Rectal smooth muscle tissue (tissue), 1 donor: ENCODE results near the gene NFKBIL1.
"Not testable (repeated sequence)": the region's sequence is repeated elsewhere in the genome, so short reads cannot be mapped to it uniquely, and the experiment has no call there.

Experiments used
- H3K27ac ChIP-seq: one replicate; pipeline ENCODE4 v1.7.0; 2013; ENCODE audit warnings: low read depth, low read length, inconsistent platforms
- H3K27me3 ChIP-seq: one replicate; pipeline ENCODE4 v1.7.0; 2013; ENCODE audit warnings: low read length; ENCODE audit not compliant: control insufficient read depth, insufficient read depth
- H3K36me3 ChIP-seq: one replicate; pipeline ENCODE4 v1.7.0; 2013; ENCODE audit warnings: low read length; ENCODE audit not compliant: control insufficient read depth, insufficient read depth
- H3K4me1 ChIP-seq: one replicate; pipeline ENCODE4 v1.7.0; 2013; ENCODE audit warnings: low read length; ENCODE audit not compliant: control insufficient read depth, insufficient read depth
- H3K4me3 ChIP-seq: one replicate; pipeline ENCODE4 v1.7.0; 2013; ENCODE audit warnings: low read length
- H3K9ac ChIP-seq: one replicate; pipeline ENCODE4 v1.7.0; 2013; ENCODE audit warnings: low read length

Gene NFKBIL1

DNA sequence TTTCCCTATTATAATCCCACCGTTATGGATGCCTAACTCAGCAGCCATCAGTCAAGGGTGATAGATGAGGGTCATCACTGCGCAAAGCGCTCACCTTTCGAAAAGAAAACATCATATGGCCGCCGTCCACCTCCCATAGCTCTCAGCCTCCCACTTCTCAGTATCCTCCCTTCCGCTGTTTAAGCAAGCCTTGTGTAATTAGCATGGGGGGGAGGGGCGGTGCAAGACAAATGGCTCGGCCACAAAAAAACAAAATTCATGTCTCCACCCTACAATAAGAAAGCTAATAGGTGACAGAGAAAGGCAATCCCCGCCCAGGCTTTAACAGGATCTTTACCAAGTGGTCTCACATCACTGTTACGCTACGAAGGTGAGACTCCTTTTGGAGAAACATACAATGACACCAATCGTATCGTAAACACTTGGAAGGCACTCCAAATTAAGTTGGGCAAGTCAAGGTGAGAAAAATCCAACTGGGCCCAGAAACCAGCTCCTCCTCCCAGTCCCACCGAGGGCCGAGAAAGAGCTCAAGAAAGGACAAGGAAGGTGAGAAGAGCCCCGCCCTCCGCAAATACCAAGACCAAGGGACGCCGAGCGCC lies 6.2 kb upstream of the NFKBIL1 start:
- Histone ChIP-seq H3K36me3 (peaks cover 27% of the 10 kb centered on the region), H3K9ac (peak overlapping the region; percentile 88), H3K27me3 (no peaks in the 10 kb centered on the region), H3K4me3 (peak overlapping the region; percentile 93), H3K27ac (peak overlapping the region; percentile 89), H3K4me1 (peaks cover 26% of the 10 kb centered on the region)

DNA sequence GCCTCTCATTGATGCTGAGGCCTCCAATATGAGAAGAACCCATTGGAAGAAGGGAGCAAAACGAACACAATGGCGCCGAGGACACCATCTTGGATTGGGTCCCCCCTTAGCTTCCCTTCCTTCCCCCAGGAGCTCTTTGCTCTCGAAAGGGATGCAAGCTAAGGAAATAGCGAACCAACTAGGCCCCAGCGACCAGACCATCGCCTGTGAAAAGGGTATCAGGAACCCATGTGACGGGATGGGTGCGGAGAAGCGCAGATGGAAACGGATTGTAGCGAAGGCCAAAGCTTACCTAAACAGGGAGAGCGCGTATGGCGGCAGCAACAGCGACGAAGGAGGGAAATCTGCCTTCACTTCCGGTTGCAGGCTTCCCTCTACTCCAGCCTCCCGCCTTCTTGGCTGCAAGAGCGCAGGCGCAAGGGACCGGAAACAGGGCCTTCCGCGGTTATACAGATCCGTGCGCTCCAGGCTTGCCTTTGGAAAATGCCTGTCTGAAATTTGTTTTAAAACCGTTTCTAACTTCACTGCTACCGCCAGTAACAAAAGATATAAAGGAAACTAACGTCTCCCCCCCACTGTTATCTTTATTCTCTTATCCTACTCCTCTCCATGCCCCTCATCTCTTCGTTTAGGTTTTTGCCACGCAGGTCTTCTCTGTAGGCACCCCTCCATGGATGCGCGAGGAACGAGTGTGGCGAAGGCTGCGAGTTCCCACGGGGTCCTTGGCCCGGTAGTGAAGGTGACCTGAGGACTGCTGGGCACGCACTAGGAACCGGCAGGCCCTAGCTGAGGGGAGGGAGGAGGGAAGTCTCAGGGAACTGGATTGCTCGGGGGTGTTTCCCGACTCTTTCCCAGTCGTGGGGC lies 5.5 kb upstream of the NFKBIL1 start, which contains the start of gene DDX39B:
Gene DDX39B, minus strand, starts transcription at position 346 of the 864 bp plus-strand sequence. CDS start 1,471 bp downstream, outside the sequence.
- Histone ChIP-seq H3K4me1 (peaks cover 26% of the 10 kb centered on the region), H3K9ac (peak within 1 kb of the TSS; percentile 88), H3K27ac (peak within 1 kb of the TSS; percentile 89), H3K27me3 (no peaks in the 10 kb centered on the region), H3K36me3 (peaks cover 23% of the 10 kb centered on the region), H3K4me3 (peak within 1 kb of the TSS; percentile 93)

DNA sequence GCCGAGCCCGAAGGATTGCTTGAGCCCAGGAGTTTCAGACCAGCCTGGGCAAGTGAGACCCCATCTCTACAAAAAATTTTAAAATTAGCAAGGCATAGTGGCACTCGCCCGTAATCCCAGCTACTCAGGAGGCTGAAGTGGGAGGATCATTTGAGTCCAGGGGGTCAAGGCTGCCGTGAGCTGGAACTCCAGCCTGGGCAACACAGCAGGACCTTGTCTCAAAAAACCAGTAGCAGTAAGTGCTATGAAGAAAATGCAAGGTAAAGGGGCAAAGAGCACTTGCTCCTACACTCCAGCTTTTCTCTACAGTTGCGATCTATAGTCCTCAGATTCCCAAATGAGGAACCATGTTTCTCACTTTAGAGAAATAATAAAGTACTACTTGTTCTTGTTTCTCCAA lies 3.8 kb upstream of the NFKBIL1 start:
- Histone ChIP-seq H3K36me3 (peaks cover 18% of the 10 kb centered on the region), H3K4me1 (peaks cover 34% of the 10 kb centered on the region), H3K27me3 (no peaks in the 10 kb centered on the region), H3K27ac (no peak overlapping the region), H3K9ac (no peak overlapping the region), H3K4me3 (no peak overlapping the region)

DNA sequence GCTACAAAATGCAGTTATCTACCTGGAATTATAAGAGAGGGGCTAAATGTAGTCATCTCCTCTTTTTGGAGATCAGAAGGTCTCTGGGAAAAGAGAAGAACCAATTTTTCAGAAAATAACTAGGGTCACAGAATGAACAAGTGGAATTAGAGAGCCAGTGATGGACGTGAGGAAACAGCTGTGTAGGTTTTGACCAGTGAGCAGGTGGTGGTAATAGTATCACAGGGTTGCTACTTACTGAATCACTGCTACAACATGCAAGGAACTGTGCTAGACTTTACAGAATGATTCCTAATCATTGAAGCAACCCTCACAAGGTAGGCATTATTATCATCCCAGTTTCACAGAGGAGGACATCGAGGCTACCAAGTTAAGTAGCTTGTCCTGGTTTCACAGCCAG lies 2.7 kb upstream of the NFKBIL1 start:
- Histone ChIP-seq H3K27ac (no peak overlapping the region), H3K4me1 (peaks cover 26% of the 10 kb centered on the region), H3K27me3 (no peaks in the 10 kb centered on the region), H3K36me3 (peaks cover 10% of the 10 kb centered on the region), H3K9ac (no peak overlapping the region), H3K4me3 (no peak overlapping the region)

DNA sequence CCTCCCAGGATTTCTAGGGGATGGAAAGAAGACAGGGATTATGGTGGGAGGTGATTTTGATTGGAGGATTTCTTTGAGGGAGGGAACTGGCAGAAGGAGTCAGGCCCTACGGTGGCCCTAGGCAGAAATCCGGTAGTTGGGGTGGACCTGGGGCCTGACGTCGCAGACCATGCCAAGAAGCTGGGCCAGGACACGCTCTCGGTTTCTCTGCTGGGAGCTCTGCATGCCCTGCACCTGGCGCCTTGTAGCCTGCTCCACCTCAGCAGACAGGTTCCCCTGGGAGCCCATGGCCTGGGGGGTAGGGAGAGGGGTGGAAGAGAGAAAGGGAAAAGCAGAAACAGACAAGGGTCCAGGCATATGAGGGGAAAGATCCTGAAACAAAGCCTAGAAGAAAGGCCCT lies 2.1 kb upstream of the NFKBIL1 start:
- Histone ChIP-seq H3K9ac (no peak overlapping the region), H3K4me1 (peaks cover 20% of the 10 kb centered on the region)

DNA sequence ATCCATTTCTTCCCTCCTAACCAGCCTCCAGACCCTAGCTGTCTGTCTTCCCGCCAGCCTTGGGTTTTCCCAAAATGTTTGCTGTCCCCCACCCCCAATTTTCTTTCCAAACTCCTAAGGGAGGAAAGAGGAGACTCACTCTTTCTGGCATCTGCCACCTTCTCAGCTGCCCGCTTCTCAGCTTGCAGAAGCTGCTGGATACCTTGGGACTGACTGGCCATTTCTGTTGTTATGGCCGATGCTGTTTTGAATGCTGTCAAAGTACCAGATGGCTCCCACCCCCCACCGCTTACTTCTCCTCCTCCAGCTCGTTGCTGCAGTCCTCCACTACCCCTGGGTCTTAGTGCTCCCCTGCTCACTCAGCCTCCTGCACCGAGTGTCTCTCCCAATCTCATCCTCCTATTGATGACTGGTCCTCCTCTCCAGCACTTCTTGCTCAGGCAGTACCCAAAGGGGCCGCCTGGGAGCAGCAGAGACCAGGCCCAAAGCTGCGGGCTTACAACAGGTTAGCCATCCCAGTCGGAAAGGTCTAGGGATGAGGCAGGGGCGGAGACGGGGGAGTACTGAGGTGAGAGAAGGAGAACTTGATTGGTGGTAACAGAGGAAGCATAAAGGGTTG lies 960 bp upstream of the NFKBIL1 start, which contains the start of gene ATP6V1G2:
Gene ATP6V1G2, minus strand, starts transcription at position 270 of the 619 bp plus-strand sequence. Its CDS starts 49 bp downstream, at position 221.
- Histone ChIP-seq H3K4me3 (peak within 1 kb of the TSS; percentile 63), H3K27ac (peak within 1 kb of the TSS; percentile 87), H3K9ac (no peak within 1 kb of the TSS)

More for the DNA sequence above, 2.1 kb upstream of the NFKBIL1 start:
- H3K27me3 ChIP-seq, result no peaks in the 10 kb centered on the region
- H3K36me3 ChIP-seq, result peaks cover 4% of the 10 kb centered on the region
- no peak overlapping the region for H3K4me3 ChIP-seq
- H3K27ac ChIP-seq, result no peak overlapping the region

DNA sequence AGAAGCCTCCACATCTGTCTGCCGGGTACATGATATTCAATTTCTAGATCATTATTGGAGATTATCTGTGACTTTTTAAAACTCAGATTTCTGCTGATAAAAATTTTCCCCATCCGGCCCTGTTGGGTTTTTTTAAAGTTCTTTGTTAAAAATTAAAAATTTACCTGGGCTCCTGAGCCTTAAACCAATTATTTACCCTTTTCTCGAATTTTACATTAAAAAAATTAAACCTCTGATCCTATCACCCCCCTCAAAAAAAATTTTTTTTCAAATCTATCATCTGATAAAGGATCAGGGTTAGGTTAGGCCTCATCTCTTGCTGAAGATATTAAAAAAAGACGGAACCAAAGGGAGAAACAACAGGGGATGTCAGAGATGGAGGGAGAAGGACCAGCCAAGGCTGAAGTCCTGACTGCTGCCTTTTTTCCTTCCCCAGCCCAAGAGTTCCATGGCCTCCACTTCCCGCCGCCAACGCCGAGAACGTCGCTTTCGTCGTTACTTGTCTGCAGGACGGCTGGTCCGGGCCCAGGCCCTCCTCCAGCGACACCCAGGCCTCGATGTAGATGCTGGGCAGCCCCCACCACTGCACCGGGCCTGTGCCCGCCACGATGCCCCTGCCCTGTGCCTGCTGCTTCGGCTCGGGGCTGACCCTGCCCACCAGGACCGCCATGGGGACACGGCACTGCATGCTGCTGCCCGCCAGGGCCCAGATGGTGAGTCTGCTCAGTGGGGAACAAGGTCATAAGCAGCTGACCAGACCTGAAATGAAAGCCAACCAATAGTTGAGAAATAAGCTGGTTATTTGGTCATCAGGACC lies 527 bp downstream of the NFKBIL1 start:
- peaks cover 5% of the 10 kb centered on the region for H3K36me3 ChIP-seq
- H3K4me1 ChIP-seq, result peaks cover 11% of the 10 kb centered on the region
- H3K27me3 ChIP-seq, result no peaks in the 10 kb centered on the region
- peak overlapping the region; percentile 60 for H3K4me3 ChIP-seq
- no peak overlapping the region for H3K9ac ChIP-seq
- peak overlapping the region; percentile 87 for H3K27ac ChIP-seq

More for the DNA sequence above, 960 bp upstream of the NFKBIL1 start, which contains the start of gene ATP6V1G2:
- peaks cover 12% of the 10 kb centered on the region for H3K4me1 ChIP-seq
- H3K36me3 ChIP-seq, result peaks cover 5% of the 10 kb centered on the region
- no peaks in the 10 kb centered on the region for H3K27me3 ChIP-seq

DNA sequence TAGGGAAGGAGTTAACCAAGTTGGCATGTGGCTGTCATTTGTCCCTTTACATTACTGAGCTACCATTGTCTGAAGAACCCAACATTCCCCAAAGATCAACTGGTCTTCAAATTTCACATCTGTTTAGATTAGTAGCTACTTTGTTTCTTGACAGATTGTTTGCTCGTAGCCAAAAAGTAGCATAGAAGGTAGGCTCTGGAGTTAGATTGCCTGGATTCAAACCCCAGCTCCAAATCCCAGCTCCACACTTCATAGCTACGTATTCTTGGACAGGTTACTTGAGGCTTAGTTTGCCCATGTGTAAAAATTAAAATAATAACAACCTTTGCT lies 1.1 kb downstream of the NFKBIL1 start:
- Histone ChIP-seq H3K36me3 (peaks cover 5% of the 10 kb centered on the region), H3K4me1 (peaks cover 9% of the 10 kb centered on the region), H3K4me3 (peak overlapping the region; percentile 60), H3K27me3 (no peaks in the 10 kb centered on the region), H3K27ac (peak overlapping the region; percentile 87), H3K9ac (no peak overlapping the region)

DNA sequence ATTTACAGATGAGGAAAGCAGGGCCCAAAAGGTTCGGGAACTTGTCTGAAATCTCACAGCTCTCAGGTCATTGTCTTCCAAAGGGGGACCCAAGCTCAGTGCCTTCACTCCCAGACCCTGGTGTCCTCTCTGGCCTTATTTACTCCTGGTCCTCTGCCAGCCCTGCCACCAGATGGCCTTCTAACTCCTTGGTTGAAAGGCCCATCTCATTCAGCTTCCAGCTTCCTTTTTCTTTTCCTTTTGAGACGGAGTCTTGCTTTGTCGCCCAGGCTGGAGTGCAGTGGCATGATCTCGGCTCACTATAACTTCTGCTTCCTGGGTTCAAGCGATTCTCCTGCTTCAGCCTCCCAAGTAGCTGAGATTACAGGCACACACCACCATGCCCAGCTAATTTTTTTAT lies 4.0 kb downstream of the NFKBIL1 start:
- H3K4me3 ChIP-seq, H3K27ac ChIP-seq, H3K27me3 ChIP-seq, H3K4me1 ChIP-seq, H3K9ac ChIP-seq: not testable (repeated sequence)
- H3K36me3 ChIP-seq, result peaks cover 10% of the 10 kb centered on the region

DNA sequence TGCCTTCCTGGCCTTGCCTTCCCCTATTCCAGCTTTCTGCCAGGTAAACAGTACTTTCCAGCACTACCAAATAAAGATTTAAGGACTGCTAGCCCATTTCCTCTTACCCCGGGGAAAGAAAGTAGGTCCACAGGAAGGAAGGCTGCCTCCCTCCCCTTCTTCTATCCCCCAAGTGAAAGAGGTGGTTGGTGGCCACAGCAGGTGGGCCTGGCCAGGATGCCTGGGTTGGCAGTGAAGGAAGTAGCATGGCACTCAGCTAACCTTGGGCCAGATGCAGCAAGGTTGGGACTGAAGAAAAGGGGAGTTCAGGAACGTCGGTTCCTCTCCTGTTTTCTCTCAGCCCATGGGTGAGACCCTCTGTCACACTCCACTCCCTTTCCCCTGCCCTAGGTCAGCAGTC lies 8.9 kb downstream of the NFKBIL1 start:
- H3K27me3 ChIP-seq, result no peaks in the 10 kb centered on the region
- no peak overlapping the region for H3K9ac ChIP-seq
- no peak overlapping the region for H3K27ac ChIP-seq
- H3K36me3 ChIP-seq, result peaks cover 11% of the 10 kb centered on the region
- no peaks in the 10 kb centered on the region for H3K4me1 ChIP-seq
- H3K4me3 ChIP-seq, result no peak overlapping the region

DNA sequence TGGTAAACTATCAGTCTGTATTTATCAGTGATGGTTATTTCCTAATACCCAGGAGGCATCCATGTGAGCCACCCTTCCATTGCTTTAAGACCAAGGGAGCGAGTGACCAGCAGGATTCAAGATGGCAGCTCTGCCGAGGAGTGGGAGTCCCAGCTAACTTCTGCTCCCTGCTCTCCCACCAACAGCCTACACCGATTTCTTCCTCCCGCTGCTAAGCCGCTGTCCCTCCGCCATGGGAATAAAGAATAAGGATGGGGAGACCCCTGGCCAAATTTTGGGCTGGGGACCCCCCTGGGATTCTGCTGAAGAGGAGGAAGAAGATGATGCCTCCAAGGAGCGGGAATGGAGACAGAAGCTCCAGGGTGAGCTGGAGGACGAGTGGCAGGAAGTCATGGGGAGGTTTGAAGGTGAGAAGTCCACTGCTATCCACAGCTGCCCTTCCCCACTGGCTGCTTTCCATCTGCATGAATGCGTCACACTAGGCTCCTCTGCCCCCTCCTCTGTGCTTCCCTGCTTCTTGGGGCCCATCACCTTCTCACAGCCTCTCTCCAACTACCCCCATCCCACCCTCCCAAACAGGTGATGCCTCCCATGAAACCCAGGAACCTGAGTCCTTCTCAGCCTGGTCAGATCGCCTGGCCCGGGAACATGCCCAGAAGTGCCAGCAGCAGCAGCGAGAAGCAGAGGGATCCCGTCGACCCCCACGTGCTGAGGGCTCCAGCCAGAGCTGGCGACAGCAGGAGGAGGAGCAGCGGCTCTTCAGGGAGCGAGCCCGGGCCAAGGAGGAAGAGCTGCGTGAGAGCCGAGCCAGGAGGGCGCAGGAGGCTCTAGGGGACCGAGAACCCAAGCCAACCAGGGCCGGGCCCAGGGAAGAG lies 10.3 kb downstream of the NFKBIL1 start:
- no peak overlapping the region for H3K27ac ChIP-seq
- peaks cover 11% of the 10 kb centered on the region for H3K36me3 ChIP-seq
- H3K9ac ChIP-seq, result no peak overlapping the region
- no peak overlapping the region for H3K4me3 ChIP-seq
- H3K4me1 ChIP-seq, result no peaks in the 10 kb centered on the region
- H3K27me3 ChIP-seq, result no peaks in the 10 kb centered on the region
